ENCODE results near the gene TMC3. TPM values are rescaled to one million over a fixed set of nuclear protein-coding genes. Genes with fewer than 3 reads are reported as not detected.

Gene TMC3
- polyA plus RNA-seq, 1 donor (not counting 4 experiments of a cell fraction or from before 2014, with no cell fraction given): not detected

GRCh38 chr15:81341351-81341750 lies 32.7 kb downstream of the TMC3 start:
- no peak overlapping the region for H3K27ac ChIP-seq (ENCODE audit: control insufficient read depth, insufficient read depth, low read length)
- dilution Hi-C loops (cut with MboI; ENCODE audit: extremely low pct_ligation_motif_present, low sequenced_read_pairs): no loop called here
- no peaks in the 10 kb centered on the region for H3K36me3 ChIP-seq (ENCODE audit: control insufficient read depth in 2 of 2, extremely low read depth in 1 of 2, insufficient read depth in 2 of 2, low read length in 2 of 2)
- H3K4me1 ChIP-seq (ENCODE audit: control insufficient read depth, extremely low read depth, insufficient read depth, low read length): peaks cover 3% of the 10 kb centered on the region
- H2AFZ ChIP-seq (ENCODE audit: control insufficient read depth, low read length): no peak overlapping the region
- no peak overlapping the region for H3K4me2 ChIP-seq (ENCODE audit: control insufficient read depth, extremely low read depth, insufficient read depth, low read depth, low read length)
- peaks cover 11% of the 10 kb centered on the region for H3K27me3 ChIP-seq (ENCODE audit: control insufficient read depth, extremely low read depth, insufficient read depth, low read length)
- H3K9me1 ChIP-seq (ENCODE audit: control insufficient read depth, extremely low read depth, insufficient read depth, low read length): no peaks in the 10 kb centered on the region
- H4K20me1 ChIP-seq (ENCODE audit: control insufficient read depth, extremely low read depth, insufficient read depth, low read length): no peaks in the 10 kb centered on the region
- no peak overlapping the region for H3K9ac ChIP-seq (ENCODE audit: control insufficient read depth, extremely low read depth, insufficient read depth, low read length)
- no peak overlapping the region for H3K4me3 ChIP-seq (ENCODE audit: control insufficient read depth in 2 of 3, extremely low read depth in 1 of 3, insufficient read depth in 2 of 3, low read depth in 1 of 3, low read length in 3 of 3)
- H3K9me3 ChIP-seq (ENCODE audit: control insufficient read depth, low read depth, low read length): no peaks in the 10 kb centered on the region
- DNase-seq (ENCODE audit: low read depth, low spot score): no peak
- TF ChIP-seq CTCF (optimal IDR thresholded peaks at IDR 0.05 in 1 of 3, IDR thresholded peaks at IDR 0.05 in 1 of 3, conservative IDR thresholded peaks at IDR 0.05 in 1 of 3; ENCODE audit: extremely low read depth in 1 of 3, insufficient read depth in 2 of 3, low read length in 3 of 3) (no peak), EZH2 (IDR thresholded peaks at IDR 0.05; ENCODE audit: low read length) (no peak)
- no peak for FAIRE-seq
- no peaks in the 10 kb centered on the region for H3K79me2 ChIP-seq (ENCODE audit: control insufficient read depth, insufficient read depth, low read length)

- Histone ChIP-seq H3K4me2 (ENCODE audit: control insufficient read depth, extremely low read depth, insufficient read depth, low read depth, low read length) (no peak overlapping the region), H3K27me3 (ENCODE audit: control insufficient read depth, extremely low read depth, insufficient read depth, low read length) (peaks cover 9% of the 10 kb centered on the region), H3K36me3 (ENCODE audit: control insufficient read depth in 2 of 2, extremely low read depth in 1 of 2, insufficient read depth in 2 of 2, low read length in 2 of 2) (no peaks in the 10 kb centered on the region), H3K4me1 (ENCODE audit: control insufficient read depth, extremely low read depth, insufficient read depth, low read length) (peaks cover 3% of the 10 kb centered on the region), H3K79me2 (ENCODE audit: control insufficient read depth, insufficient read depth, low read length) (no peaks in the 10 kb centered on the region), H3K27ac (ENCODE audit: control insufficient read depth, insufficient read depth, low read length) (no peak overlapping the region), H3K9me3 (ENCODE audit: control insufficient read depth, low read depth, low read length) (no peaks in the 10 kb centered on the region), H2AFZ (ENCODE audit: control insufficient read depth, low read length) (no peak overlapping the region), H3K9me1 (ENCODE audit: control insufficient read depth, extremely low read depth, insufficient read depth, low read length) (no peaks in the 10 kb centered on the region), H3K9ac (ENCODE audit: control insufficient read depth, extremely low read depth, insufficient read depth, low read length) (no peak overlapping the region), H3K4me3 (ENCODE audit: control insufficient read depth in 2 of 3, extremely low read depth in 1 of 3, insufficient read depth in 2 of 3, low read depth in 1 of 3, low read length in 3 of 3) (no peak overlapping the region), H4K20me1 (ENCODE audit: control insufficient read depth, extremely low read depth, insufficient read depth, low read length) (no peaks in the 10 kb centered on the region)
- no peak for TF ChIP-seq EZH2 (IDR thresholded peaks at IDR 0.05; ENCODE audit: low read length)
- TF ChIP-seq CTCF (optimal IDR thresholded peaks at IDR 0.05 in 1 of 3, IDR thresholded peaks at IDR 0.05 in 1 of 3, conservative IDR thresholded peaks at IDR 0.05 in 1 of 3; ENCODE audit: extremely low read depth in 1 of 3, insufficient read depth in 2 of 3, low read length in 3 of 3): no peak
- FAIRE-seq (no peak), DNase-seq (ENCODE audit: low read depth, low spot score) (no peak)
- dilution Hi-C loops (cut with MboI; ENCODE audit: extremely low pct_ligation_motif_present, low sequenced_read_pairs): no loop called here
Observed at GRCh38 chr15:81339851-81340250, 34.2 kb downstream of the TMC3 start.

Data from keratinocyte (primary cell).